ENCODE results near the gene NHEJ1.

DNA sequence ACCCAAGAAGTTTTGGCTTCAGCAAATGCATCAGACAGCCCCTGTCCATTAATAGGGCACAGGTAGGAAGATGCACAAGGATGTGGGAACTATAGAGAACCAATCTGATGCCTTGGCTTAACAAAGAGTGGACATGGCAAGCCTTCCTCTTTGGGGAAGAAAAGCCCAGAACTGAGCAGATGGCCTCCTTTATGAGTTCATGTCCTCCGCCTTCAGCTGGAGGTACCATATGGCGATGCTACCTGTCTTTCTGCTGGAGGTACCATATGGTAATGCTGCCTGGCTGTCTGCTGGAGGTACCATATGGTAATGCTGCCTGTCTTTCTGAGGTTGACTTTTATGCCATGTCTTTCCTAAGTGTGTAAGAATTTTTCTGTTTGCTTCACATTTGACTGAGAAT is 23.5 kb upstream of the NHEJ1 start:
- TF ChIP-seq, protein P1, sequence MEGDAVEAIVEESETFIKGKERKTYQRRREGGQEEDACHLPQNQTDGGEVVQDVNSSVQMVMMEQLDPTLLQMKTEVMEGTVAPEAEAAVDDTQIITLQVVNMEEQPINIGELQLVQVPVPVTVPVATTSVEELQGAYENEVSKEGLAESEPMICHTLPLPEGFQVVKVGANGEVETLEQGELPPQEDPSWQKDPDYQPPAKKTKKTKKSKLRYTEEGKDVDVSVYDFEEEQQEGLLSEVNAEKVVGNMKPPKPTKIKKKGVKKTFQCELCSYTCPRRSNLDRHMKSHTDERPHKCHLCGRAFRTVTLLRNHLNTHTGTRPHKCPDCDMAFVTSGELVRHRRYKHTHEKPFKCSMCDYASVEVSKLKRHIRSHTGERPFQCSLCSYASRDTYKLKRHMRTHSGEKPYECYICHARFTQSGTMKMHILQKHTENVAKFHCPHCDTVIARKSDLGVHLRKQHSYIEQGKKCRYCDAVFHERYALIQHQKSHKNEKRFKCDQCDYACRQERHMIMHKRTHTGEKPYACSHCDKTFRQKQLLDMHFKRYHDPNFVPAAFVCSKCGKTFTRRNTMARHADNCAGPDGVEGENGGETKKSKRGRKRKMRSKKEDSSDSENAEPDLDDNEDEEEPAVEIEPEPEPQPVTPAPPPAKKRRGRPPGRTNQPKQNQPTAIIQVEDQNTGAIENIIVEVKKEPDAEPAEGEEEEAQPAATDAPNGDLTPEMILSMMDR (IDR thresholded peaks at IDR 0.05; ENCODE audit: insufficient read depth, low read depth, low read length): no peak
- TF ChIP-seq EZH2 (IDR thresholded peaks at IDR 0.05; ENCODE audit: insufficient read depth, low read length): no peak
